Stimulated activated CD4-positive, alpha-beta T cell treated with anti-CD3 and anti-CD28 coated beads, TNF-alpha, amount 100 ng/mL, for 4 hours (primary cell): ENCODE results near the gene MIGA2.
A peak's percentile ranks its signal among the peaks of the same experiment; 100 is the strongest.

Experiments
- DNase-seq, 3 experiments: peaks; one replicate each; pipeline ENCODE4 v3.0.0-alpha.2; 2020; ENCODE audit warnings: low read depth in 3 of 3

MIGA2 gene

DNA sequence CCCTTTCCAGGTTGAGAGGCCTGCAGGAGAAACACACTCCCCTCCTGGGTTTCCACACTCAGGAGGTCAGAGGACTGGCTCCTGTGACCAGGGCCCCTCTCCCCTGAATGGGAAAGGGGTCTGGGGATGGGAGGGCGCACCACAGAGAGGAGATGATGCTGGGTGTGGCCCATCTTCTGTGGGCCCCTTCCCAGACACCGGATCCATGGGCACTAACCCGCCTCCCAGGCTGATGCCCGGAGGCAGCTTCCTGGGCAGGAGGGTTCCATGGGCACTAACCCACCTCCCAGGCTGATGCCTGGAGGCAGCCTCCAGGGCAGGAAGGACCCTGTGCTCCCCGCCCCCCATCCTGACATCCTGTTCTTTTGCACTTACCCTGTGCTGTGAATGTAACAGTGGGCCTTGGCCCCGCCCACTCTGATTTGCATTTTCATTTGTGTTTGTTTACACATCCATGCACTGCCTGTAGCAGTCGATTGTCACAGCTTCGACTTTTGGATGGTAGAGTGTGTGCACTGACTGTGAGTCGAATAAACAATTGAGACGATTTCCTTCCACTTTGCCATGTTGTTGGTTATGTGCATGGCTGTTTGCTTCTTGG, 35.2 kb downstream of the MIGA2 start:
- DNase-seq = no peak

DNA sequence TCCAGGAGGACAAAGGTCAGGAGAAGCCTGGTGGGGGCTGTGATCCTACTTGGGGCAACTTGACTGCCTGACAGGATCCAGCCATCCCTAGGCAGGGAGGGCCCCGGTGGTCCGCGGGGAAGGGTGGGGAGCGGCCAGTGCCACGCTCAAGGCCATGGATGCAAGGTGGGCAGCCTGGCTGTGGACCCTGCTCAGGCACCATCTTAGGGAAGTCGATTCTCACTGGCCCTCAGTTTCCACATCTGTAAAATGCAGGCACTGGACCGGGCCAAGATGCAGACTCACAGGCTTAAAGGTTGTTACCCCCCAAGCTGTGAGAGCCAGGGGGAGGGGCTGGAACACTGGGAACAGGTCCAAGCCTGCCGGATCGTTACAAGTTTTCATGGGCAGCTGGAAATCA, 35.7 kb downstream of the MIGA2 start:
- DNase-seq = no peak

DNA sequence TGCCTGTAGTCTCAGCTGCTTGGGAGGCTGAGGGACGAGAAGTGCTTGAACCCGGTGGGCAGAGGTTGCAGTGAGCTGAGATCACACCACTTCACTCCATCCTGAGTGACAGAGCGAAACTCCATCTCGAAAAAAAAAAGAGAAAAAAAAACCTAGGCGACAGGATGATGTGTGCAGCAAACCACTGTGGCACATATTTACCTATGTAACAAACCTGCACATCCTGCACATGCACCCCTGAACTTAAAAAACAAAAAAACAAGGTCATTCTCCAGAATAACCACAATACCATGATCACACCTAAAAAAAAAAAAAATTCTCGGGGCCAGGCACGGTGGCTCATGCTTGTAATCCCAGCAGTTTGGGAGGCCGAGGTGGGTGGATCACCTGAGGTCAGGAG, 37.0 kb downstream of the MIGA2 start:
- DNase-seq = no peak

DNA sequence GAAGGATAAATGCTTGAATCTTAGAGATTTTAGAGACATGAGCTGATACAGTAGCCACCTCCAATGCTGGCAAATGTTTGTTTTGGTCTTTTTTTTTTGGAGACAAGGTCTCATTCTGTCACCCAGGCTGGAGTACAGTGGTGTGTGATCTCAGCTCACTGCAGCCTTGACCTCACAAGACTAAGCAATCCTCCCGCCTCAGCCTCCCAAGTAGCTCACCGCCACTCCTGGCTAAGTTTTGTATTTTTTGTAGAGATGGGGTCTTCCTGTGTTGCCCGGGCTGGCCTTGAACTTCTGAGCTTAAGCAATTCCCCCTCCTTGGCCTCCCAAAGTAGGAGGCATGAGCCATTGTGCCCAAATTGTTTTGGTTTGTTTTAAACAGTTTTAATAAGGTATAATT, 37.7 kb downstream of the MIGA2 start:
- DNase-seq = no peak

GRCh38 chr9:129075996-129076639, 39.7 kb downstream of the MIGA2 start:
- DNase-seq = no peak

GRCh38 chr9:129076640-129077037, 40.2 kb downstream of the MIGA2 start:
- no peak for DNase-seq

DNA sequence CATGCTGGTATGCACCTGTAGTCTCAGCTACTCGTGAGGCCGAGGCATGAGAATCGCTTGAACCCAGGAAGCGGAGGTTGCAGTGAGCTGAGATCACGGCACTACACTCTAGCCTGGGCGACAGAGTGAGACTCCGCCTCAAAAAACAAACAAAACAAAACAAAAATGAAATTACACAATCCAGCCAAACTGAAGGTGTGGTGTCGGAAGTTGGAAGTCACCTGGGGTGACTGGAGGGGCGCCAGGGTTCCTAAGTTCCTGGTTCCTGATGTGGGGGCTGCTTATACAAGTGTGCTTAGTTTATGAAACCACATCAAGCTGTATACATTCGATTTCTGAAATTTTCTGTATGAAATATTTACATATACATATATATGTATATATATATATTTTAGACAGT, 40.8 kb downstream of the MIGA2 start:
- no peak for DNase-seq

GRCh38 chr9:129078691-129079503, 42.5 kb downstream of the MIGA2 start:
- DNase-seq = no peak

- DNase-seq = no peak
These were observed 43.4 kb downstream of the MIGA2 start for GRCh38 chr9:129079829-129080228.

DNA sequence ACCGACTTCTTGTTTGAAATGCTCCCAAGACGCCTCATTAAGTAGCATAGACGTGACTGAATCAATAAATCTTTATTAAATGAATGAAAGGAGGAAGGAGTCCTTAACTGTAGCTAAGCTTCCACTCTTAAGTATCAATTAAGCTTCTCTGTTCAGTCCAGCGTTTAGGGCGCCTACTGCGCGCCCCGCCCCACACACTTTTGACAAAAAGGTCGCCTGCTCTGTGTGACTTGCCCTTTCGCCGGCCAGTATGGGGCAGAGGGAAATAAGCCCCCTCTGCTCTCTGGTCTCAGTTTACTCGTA, 43.8 kb downstream of the MIGA2 start:
- no peak for DNase-seq

- DNase-seq = peak; percentile 97 to 98 (median 97)
These were observed 44.4 kb downstream of the MIGA2 start, which contains the start of gene DOLPP1 for GRCh38 chr9:129080601-129081387. DOLPP1 (plus strand) TSS chr9:129081111; CDS start chr9:129081132, 21 bp downstream.

DNA sequence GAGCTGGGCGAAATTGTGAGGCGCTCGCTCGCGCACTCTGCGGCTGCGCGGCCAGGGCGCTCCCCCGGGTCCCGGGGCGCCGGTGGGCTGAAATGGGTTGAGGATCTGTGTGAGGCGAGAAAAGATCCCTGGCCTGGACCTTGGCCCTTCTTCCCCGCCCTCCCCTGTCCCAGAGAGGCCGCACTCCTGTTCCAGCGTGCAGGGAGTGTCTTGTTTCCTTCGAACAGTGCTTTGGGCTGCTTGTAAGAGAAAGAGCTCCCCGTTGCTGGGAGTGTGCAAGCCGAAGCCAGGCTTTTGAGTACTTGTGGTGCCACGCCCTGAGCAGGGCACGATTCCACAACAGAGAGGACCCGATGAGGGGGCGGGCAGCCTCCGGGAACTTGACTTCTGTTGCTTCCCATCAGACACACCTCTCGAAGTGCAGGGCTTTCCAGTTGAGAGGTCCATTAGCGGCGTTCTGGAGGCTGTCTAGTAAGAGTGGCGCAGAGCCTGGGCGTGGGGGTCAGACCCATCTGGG, 45.0 kb downstream of the MIGA2 start:
- DNase-seq = no peak

DNA sequence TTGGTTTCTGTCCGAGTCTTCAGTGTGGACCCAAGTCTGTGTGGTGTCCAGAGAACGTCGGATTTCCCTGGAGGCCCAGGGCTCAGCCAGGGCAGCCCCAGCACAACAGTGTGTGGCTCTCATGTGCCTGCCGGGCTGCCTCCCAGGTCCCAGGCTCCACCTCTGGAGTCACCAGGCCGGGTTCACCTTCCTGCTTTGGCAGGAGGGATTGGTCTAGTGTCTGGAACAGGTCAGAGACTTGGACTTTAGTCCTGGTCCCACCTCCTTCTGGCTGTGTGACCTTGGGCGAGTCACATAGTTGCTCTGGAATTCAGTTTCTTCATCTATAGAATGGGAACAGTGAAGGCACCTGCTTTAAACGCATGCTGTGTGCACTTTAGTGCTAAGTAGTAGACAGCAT, 47.7 kb downstream of the MIGA2 start:
- DNase-seq = no peak

- no peak for DNase-seq
These were observed 52.8 kb downstream of the MIGA2 start for GRCh38 chr9:129089246-129089645.

DNA sequence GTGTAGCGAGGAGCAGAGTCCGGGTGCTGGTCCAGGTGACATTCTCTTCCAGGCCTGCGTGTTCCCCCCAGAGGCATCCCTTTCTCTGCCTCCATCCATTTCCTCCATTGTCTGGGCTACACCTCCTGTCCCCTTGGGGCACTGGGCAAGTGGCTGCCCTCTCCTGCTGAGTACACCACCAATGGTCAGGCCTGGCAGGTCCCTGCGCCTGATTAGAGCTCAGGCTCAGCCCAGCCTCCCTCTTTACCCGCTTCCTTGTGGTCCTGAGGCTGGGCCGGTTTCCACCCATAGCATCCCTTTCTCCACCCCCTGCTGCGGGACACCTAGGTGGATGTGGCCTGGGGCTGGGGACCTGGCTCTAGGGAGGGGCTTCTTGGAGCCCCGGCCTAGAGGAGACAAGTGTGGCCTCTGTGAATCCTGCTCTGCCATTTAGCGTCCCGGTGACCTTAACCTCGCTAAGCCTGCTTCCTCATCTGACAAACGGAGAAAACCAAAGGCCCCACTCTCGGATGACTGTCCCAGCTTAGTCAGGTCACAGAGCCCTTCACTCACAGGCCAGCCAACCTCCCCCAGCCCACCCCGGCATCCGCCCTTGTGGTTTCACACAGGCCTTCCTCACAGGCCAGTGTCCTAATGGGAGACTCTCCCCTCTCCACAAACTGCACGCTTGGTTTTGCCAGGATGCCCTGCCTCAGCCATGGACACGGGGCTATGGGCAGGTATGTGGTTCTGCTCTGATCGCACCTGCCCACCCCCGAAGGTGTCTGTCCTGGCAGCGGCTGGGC, 57.4 kb downstream of the MIGA2 start:
- no peak for DNase-seq

GRCh38 chr9:129094387-129095169, 58.2 kb downstream of the MIGA2 start:
- no peak for DNase-seq

GRCh38 chr9:129095170-129095667, 58.8 kb downstream of the MIGA2 start:
- no peak for DNase-seq

DNA sequence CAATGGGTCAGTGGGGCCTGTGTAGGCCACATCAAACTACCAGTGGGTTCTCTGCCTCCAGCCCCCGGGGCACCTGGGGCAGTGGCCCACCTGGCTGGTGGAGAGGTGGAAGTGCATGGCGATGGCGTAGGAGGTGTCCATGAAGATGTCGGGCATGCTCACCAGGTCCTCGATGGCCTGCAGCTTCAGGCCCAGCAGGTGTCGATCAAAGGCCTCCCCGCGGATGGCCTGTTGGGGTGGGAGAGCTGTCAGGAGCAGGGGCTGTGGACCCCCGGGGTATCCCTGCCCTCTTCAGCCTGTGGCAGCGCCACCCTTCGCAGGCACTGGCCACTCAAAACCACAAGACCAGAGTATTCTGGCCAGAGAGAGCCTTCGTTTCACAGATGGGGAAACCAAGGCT, 59.5 kb downstream of the MIGA2 start:
- DNase-seq = no peak

- DNase-seq = no peak
These were observed 61.4 kb downstream of the MIGA2 start for GRCh38 chr9:129097671-129098306.

DNA sequence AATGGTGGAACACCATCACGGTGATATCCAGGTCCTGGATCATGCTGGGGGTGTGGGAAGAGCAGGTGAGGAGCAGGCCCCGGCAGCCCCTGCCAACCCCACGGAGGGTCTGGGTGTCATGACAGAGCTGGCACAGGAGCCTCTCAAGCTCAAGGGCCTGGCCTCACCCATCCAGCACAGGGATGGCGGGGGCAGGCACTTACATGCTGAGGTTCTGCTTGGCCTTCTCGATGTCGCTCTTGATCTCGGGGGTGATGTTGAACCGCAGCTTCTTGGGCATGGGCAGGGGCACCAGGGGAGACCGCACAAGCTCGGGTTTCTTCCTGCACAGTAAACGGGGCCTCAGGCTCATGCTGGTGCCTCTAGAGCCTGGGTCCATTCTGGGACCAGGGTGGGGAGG, 61.9 kb downstream of the MIGA2 start:
- no peak for DNase-seq
